HG02610 (cell line): Measurements from ENCODE around the gene RADIL.
A peak's percentile ranks its signal among the peaks of the same experiment; 100 is the strongest.
"Not testable (repeated sequence)": the region's sequence is repeated elsewhere in the genome, so short reads cannot be mapped to it uniquely, and the experiment has no call there.

ENCODE experiments used
- ATAC-seq: cut with Tn5 transposase; IDR thresholded peaks from one replicate; pipeline ENCODE4 v1.9.1; 2021; ENCODE audit warnings: mild to moderate bottlenecking, moderate library complexity; ENCODE audit not compliant: unreplicated experiment

Gene RADIL

GRCh38 chr7:4797858-4798705 is 85.4 kb downstream of the RADIL start:
- ATAC-seq, result no peak

GRCh38 chr7:4796453-4796852 is 87.1 kb downstream of the RADIL start:
- no peak for ATAC-seq

GRCh38 chr7:4794591-4795350 is 88.7 kb downstream of the RADIL start:
- no peak for ATAC-seq

- not testable (repeated sequence) for ATAC-seq
Observed at GRCh38 chr7:4794171-4794570, 89.3 kb downstream of the RADIL start.

GRCh38 chr7:4793385-4793993 is 90.0 kb downstream of the RADIL start:
- not testable (repeated sequence) for ATAC-seq

GRCh38 chr7:4792537-4793126 is 90.9 kb downstream of the RADIL start:
- no peak for ATAC-seq

GRCh38 chr7:4791738-4792536 is 91.6 kb downstream of the RADIL start:
- ATAC-seq, result peak; percentile 46

- ATAC-seq, result no peak
Observed at GRCh38 chr7:4791101-4791737, 92.3 kb downstream of the RADIL start.

GRCh38 chr7:4790516-4790991 is 93.0 kb downstream of the RADIL start:
- ATAC-seq, result no peak

- ATAC-seq, result no peak
Observed at GRCh38 chr7:4790078-4790465, 93.4 kb downstream of the RADIL start.

- ATAC-seq, result no peak
Observed at GRCh38 chr7:4789194-4790077, 94.1 kb downstream of the RADIL start.

- ATAC-seq, result no peak
Observed at GRCh38 chr7:4788627-4789189, 94.8 kb downstream of the RADIL start.

GRCh38 chr7:4787947-4788626 is 95.4 kb downstream of the RADIL start:
- ATAC-seq, result no peak

- ATAC-seq, result no peak
Observed at GRCh38 chr7:4787541-4787940, 96.0 kb downstream of the RADIL start.

- ATAC-seq, result no peak
Observed at GRCh38 chr7:4786015-4786414, 97.5 kb downstream of the RADIL start.

GRCh38 chr7:4785371-4785770 is 98.1 kb downstream of the RADIL start:
- ATAC-seq, result no peak

GRCh38 chr7:4784799-4785198 is 98.7 kb downstream of the RADIL start:
- no peak for ATAC-seq

- no peak for ATAC-seq
Observed at GRCh38 chr7:4783762-4784351, 99.7 kb downstream of the RADIL start.
